GM06990 (cell line): ENCODE results near the gene EFHC1.

Source experiments
- DNase-seq: peaks from one replicate; pipeline ENCODE4 v3.0.0-alpha.2; 2011; ENCODE audit not compliant: insufficient read length; ENCODE audit errors: extremely low read depth
- H3K27me3 ChIP-seq: replicated peaks from 2 replicates; pipeline ENCODE4 v1.6.0; 2011; ENCODE audit warnings: low read length; ENCODE audit not compliant: control insufficient read depth, insufficient read depth
- H3K36me3 ChIP-seq: 2 replicates; pipeline ENCODE4 v1.5.1; 2011; ENCODE audit warnings: low read length; ENCODE audit not compliant: control insufficient read depth, insufficient read depth
- H3K4me3 ChIP-seq: replicated peaks from 2 replicates; pipeline ENCODE4 v1.5.1; 2011; ENCODE audit warnings: low read depth, mild to moderate bottlenecking, control low read depth, low read length
- TF ChIP-seq, protein P1 (sequence below): IDR thresholded peaks from 2 replicates; pipeline ENCODE4 v1.5.1; 2011; ENCODE audit warnings: low read length, control low read depth, mild to moderate bottlenecking, inconsistent platforms; ENCODE audit not compliant: insufficient read depth, poor library complexity, severe bottlenecking

The EFHC1 gene

DNA sequence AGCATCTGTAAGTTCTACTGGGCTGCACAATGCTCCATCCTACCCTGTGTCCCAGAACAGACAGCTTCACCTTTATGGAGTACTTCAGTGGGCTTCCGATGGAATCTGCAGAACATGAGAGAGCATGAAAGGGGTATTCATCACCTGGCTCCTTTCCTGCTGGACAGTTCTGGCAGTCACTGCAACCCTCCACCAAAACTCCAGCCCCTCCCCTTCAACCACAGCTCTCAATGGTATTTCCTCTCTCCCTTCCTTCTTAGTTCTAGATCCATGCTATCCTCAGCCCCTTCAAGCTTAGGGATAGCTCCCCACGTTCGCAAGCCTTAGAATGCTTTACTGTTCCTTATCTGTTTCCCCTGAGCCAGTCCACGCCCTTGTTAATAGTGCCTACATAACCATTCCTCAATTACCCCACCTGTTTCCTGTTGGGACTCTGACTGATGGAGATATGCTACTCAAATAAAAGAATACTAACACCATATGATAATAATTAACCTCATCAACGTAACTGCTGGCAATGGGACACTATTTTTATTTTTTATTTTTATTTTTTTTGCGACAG lies 130.0 kb downstream of the EFHC1 start:
- no peaks in the 10 kb centered on the region for H3K36me3 ChIP-seq
- DNase-seq: no peak
- TF ChIP-seq, protein P1, sequence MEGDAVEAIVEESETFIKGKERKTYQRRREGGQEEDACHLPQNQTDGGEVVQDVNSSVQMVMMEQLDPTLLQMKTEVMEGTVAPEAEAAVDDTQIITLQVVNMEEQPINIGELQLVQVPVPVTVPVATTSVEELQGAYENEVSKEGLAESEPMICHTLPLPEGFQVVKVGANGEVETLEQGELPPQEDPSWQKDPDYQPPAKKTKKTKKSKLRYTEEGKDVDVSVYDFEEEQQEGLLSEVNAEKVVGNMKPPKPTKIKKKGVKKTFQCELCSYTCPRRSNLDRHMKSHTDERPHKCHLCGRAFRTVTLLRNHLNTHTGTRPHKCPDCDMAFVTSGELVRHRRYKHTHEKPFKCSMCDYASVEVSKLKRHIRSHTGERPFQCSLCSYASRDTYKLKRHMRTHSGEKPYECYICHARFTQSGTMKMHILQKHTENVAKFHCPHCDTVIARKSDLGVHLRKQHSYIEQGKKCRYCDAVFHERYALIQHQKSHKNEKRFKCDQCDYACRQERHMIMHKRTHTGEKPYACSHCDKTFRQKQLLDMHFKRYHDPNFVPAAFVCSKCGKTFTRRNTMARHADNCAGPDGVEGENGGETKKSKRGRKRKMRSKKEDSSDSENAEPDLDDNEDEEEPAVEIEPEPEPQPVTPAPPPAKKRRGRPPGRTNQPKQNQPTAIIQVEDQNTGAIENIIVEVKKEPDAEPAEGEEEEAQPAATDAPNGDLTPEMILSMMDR: no peak
- H3K27me3 ChIP-seq: no peaks in the 10 kb centered on the region
- H3K4me3 ChIP-seq: no peak overlapping the region

DNA sequence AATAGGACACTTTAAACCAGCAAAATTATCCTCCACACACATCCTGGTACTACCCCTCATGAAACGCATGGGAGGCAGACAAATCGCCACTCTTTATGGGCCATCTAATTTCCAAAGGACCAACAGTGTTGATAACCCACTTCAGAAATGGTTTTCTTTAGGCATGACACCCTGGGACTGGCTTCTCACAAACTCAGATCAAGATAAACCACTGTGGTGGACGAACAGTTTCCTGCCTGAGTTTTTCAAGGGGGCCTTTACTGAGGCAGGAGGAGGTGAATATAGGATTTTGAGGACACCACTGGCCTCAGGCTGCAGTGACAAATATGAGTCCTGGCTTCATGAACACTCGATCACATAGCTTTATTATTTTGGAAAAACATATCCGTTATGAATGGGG lies 130.7 kb downstream of the EFHC1 start:
- no peak for DNase-seq
- no peaks in the 10 kb centered on the region for H3K36me3 ChIP-seq
- H3K4me3 ChIP-seq: no peak overlapping the region

DNA sequence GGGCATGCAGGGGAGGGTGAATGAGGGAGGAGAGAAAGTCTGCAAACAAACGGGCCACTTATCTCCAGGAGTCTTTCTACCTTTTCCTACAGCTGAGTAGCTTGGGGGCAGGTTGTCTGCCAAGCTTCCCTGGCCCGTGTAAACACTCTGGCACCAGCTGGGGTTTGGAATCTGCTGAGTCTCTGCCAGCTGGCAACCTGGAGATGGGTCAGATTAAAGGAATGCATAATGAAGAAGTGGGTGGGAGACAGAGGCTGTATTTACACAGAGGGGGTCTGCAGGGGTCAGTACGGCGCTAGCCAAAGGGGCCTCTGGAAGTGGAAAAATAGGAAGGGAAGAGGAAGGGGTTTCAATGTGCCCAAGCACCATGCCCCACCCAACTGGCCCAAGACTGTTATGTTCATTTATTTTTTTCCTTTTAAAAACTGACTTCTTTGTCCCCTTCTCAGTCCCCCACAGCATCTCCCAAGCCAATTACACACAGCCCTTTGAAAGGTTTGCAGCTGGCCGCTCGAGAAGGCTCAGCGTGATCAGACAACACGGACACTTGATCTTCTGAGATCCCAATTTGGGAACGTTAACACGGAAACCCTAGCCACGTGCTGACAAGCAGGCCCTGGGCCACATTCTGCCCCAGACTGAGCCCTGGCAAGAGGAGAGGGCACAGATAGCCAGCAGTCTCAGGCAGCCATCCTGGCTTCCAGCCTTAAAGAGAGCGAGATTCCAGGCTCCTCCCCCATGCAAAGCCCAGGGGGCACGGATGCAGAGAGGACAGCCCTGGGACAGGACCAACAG lies 131.5 kb downstream of the EFHC1 start:
- TF ChIP-seq, protein P1: no peak
- Histone ChIP-seq H3K27me3 (no peaks in the 10 kb centered on the region), H3K36me3 (no peaks in the 10 kb centered on the region), H3K4me3 (no peak overlapping the region)
- no peak for DNase-seq

More for the DNA sequence above, 130.7 kb downstream of the EFHC1 start:
- H3K27me3 ChIP-seq: no peaks in the 10 kb centered on the region
- TF ChIP-seq, protein P1: no peak

DNA sequence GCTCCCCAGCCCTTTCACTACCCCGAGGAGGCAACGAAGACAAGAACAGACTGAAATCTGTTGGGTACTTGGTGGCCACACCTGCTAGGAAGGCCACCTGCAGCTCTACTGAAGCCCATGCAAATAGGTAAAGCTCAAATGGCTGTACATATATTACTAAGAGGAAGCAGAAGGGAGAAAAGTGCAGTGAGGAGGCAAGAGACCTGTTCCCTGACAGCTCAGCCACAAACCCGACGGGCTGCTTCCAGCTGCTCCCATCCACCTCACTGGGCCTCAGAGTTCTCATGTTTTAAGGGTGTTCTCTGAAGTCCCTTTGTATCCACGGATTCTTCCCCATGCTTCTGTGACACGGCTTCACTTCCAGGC lies 132.1 kb downstream of the EFHC1 start:
- TF ChIP-seq, protein P1: no peak
- Histone ChIP-seq H3K36me3 (no peaks in the 10 kb centered on the region), H3K4me3 (no peak overlapping the region), H3K27me3 (no peaks in the 10 kb centered on the region)
- peak; percentile 59 for DNase-seq

DNA sequence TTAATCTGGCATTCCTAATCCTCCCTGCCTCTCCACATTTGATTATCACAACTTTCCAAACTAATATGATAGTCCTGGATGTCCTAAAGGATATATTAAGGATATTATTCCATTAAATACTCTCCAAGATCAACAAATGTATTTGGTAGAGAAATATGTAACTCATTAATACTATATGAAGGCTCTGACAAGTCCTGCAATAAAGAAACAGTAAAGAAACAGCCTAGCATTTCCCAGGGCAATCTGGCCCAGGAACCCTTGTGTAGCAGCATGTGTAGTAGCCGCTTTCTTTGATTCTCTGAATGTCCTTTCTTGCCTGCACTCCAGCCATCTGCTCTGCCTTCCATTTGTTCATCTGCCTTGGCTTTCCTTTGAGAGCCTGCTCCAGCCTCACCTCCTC lies 133.0 kb downstream of the EFHC1 start:
- Histone ChIP-seq H3K36me3 (no peaks in the 10 kb centered on the region), H3K27me3 (no peaks in the 10 kb centered on the region), H3K4me3 (no peak overlapping the region)
- DNase-seq: no peak
- TF ChIP-seq, protein P1: no peak
